Esophagus muscularis mucosa (tissue), 4 donors: ENCODE results near the gene PELI2.

ENCODE experiments used
- EP300 ChIP-seq: sonication (generic); formaldehyde crosslinking; IDR thresholded peaks from one replicate; pipeline ENCODE4 v1.6.1; 2017; ENCODE audit warnings: antibody characterized with exemption
- POLR2A ChIP-seq: fragments of 450-650 bp; IDR thresholded peaks from one replicate; pipeline ENCODE4 v1.6.1; 2017; ENCODE audit warnings: antibody characterized with exemption, moderate library complexity, mild to moderate bottlenecking, low read depth
- POLR2AphosphoS5 ChIP-seq, 2 donors: sonication (generic); formaldehyde crosslinking; IDR thresholded peaks; one replicate each; pipeline ENCODE4 v1.6.1; 2017; ENCODE audit warnings: antibody characterized with exemption in 2 of 2
- TF ChIP-seq, protein P1 (sequence below), 3 experiments: fragments of 200-600 bp in 2 of 3; fragments of 450-650 bp in 1 of 3; sonication (generic) in 2 of 3; IDR thresholded peaks; one replicate each; pipeline ENCODE4 v1.5.1; 2017 to 2019; ENCODE audit warnings: antibody characterized with exemption in 3 of 3, mild to moderate bottlenecking in 2 of 3, moderate library complexity in 1 of 3

GRCh38 chr14:56102941-56103340, 15.3 kb upstream of the PELI2 start:
- TF ChIP-seq, protein P1, sequence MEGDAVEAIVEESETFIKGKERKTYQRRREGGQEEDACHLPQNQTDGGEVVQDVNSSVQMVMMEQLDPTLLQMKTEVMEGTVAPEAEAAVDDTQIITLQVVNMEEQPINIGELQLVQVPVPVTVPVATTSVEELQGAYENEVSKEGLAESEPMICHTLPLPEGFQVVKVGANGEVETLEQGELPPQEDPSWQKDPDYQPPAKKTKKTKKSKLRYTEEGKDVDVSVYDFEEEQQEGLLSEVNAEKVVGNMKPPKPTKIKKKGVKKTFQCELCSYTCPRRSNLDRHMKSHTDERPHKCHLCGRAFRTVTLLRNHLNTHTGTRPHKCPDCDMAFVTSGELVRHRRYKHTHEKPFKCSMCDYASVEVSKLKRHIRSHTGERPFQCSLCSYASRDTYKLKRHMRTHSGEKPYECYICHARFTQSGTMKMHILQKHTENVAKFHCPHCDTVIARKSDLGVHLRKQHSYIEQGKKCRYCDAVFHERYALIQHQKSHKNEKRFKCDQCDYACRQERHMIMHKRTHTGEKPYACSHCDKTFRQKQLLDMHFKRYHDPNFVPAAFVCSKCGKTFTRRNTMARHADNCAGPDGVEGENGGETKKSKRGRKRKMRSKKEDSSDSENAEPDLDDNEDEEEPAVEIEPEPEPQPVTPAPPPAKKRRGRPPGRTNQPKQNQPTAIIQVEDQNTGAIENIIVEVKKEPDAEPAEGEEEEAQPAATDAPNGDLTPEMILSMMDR (IDR thresholded peaks at IDR 0.05), result no peak
- TF ChIP-seq POLR2A (no peak), POLR2AphosphoS5 (IDR thresholded peaks at IDR 0.05) (no peak), EP300 (no peak)
